B cell (primary cell): ENCODE results near the gene DLG3. TPM values are rescaled to one million over a fixed set of nuclear protein-coding genes. Genes with fewer than 3 reads are reported as not detected.
"Not testable (repeated sequence)": the region's sequence is repeated elsewhere in the genome, so short reads cannot be mapped to it uniquely, and the experiment has no call there.

Source experiments
- ATAC-seq: fragments of 200-7000 bp; cut with Tn5 transposase; one replicate; pipeline ENCODE4 v1.10.0; 2021; ENCODE audit warnings: low read depth, mild to moderate bottlenecking, moderate number of reproducible peaks, moderate library complexity
- CTCF ChIA-PET: fragments of 350-600 bp; sonication (Branson Sonifier 250); formaldehyde crosslinking; loops from one replicate; lab custom pipeline; 2021; ENCODE audit warnings: antibody characterized with exemption, inconsistent platforms; lab: Charles Lee
- POLR2A ChIA-PET: fragments of 350-600 bp; sonication (Branson Sonifier 250); formaldehyde crosslinking; loops from one replicate; lab custom pipeline; 2021; ENCODE audit warnings: antibody characterized with exemption; lab: Charles Lee
- DNase-seq: peaks from one replicate; pipeline ENCODE4 v3.0.0; 2013
- H2AFZ ChIP-seq: 2 replicates; pipeline ENCODE4 v1.6.1; 2012; ENCODE audit warnings: mild to moderate bottlenecking, low read depth, low read length; ENCODE audit not compliant: insufficient read depth, poor library complexity, severe bottlenecking
- H3K27ac ChIP-seq, 2 donors: 1 replicate in 1 of 2; 2 replicates in 1 of 2; pipeline ENCODE4 v1.5.1; 2012 to 2013; ENCODE audit warnings: low read length in 2 of 2, mild to moderate bottlenecking in 2 of 2, moderate library complexity in 1 of 2
- H3K27me3 ChIP-seq, 4 experiments: fragments of 200-600 bp in 1 of 4; sonication (generic) in 1 of 4; replicated peaks in 1 of 4; 1 replicate in 2 of 4; 2 replicates in 2 of 4; pipeline versions ENCODE4 v1.6.1 to v1.7.0; 2013 to 2016; ENCODE audit warnings: low read length in 3 of 4, mild to moderate bottlenecking in 2 of 4, mixed read lengths in 1 of 4, moderate library complexity in 1 of 4; ENCODE audit not compliant: insufficient read depth in 4 of 4, control insufficient read depth in 3 of 4; ENCODE audit errors: control extremely low read depth in 1 of 4
- H3K36me3 ChIP-seq, 2 experiments: replicated peaks in 1 of 2; 1 replicate in 1 of 2; 2 replicates in 1 of 2; pipeline versions ENCODE4 v1.6.1 to v1.7.1; 2013; ENCODE audit warnings: low read length in 1 of 2; ENCODE audit not compliant: insufficient read depth in 2 of 2, control insufficient read depth in 1 of 2; ENCODE audit errors: control extremely low read depth in 1 of 2, extremely low read depth in 1 of 2
- H3K4me1 ChIP-seq, 2 donors: fragments of 200-600 bp in 1 of 2; sonication (generic) in 1 of 2; 1 replicate in 1 of 2; 2 replicates in 1 of 2; pipeline versions ENCODE4 v1.5.1 to v1.6.1; 2013 to 2017; ENCODE audit warnings: low read length in 2 of 2; ENCODE audit not compliant: control insufficient read depth in 2 of 2, insufficient read depth in 2 of 2
- H3K4me2 ChIP-seq: replicated peaks from 2 replicates; pipeline ENCODE3; 2012; ENCODE audit warnings: mild to moderate bottlenecking, low read depth, low read length; ENCODE audit not compliant: poor library complexity, severe bottlenecking
- H3K4me3 ChIP-seq, 5 experiments: fragments of 200-600 bp in 1 of 5; sonication (generic) in 1 of 5; 1 replicate in 3 of 5; 2 replicates in 2 of 5; pipeline versions ENCODE4 v1.5.1 to v1.7.0; 2011 to 2016; ENCODE audit warnings: low read length in 4 of 5, mild to moderate bottlenecking in 4 of 5, low read depth in 2 of 5, control low read depth in 1 of 5, moderate library complexity in 1 of 5; ENCODE audit not compliant: insufficient read depth in 1 of 5; ENCODE audit errors: control extremely low read depth in 1 of 5, extremely low read depth in 1 of 5
- H3K79me2 ChIP-seq: fragments of 200-600 bp; sonication (generic); one replicate; pipeline ENCODE4 v1.6.0; 2016; ENCODE audit warnings: low read length; ENCODE audit not compliant: control insufficient read depth, insufficient read depth
- H3K9ac ChIP-seq: fragments of 200-600 bp; sonication (generic); 2 replicates; pipeline ENCODE4 v1.6.1; 2017; ENCODE audit warnings: mild to moderate bottlenecking, low read length, moderate library complexity
- H3K9me3 ChIP-seq, 3 donors: one replicate each; pipeline versions ENCODE4 v1.6.1 to v1.7.1; 2013; ENCODE audit warnings: low read length in 2 of 3; ENCODE audit not compliant: control insufficient read depth in 2 of 3, insufficient read depth in 1 of 3; ENCODE audit errors: control extremely low read depth in 1 of 3
- H4K20me1 ChIP-seq: 2 replicates; pipeline ENCODE4 v1.6.0; 2012; ENCODE audit warnings: mild to moderate bottlenecking, low read length; ENCODE audit not compliant: insufficient read depth, control insufficient read depth, poor library complexity, severe bottlenecking
- H3K27ac Mint-ChIP-seq: one replicate; pipeline ENCODE4 v1.8.0; 2021; ENCODE audit warnings: mixed read lengths
- H3K27me3 Mint-ChIP-seq: one replicate; pipeline ENCODE4 v1.8.0; 2021; ENCODE audit warnings: mixed read lengths
- H3K4me1 Mint-ChIP-seq: one replicate; pipeline ENCODE4 v1.8.0; 2021; ENCODE audit warnings: mixed read lengths
- H3K4me3 Mint-ChIP-seq: one replicate; pipeline ENCODE4 v1.8.0; 2021; ENCODE audit warnings: mixed read lengths
- H3K9me3 Mint-ChIP-seq: one replicate; pipeline ENCODE4 v1.8.0; 2022; ENCODE audit warnings: mixed read lengths; ENCODE audit not compliant: insufficient read depth
- EZH2 ChIP-seq: IDR thresholded peaks from 2 replicates; pipeline ENCODE4 v1.6.1; 2012; ENCODE audit warnings: borderline replicate concordance, low read depth, mild to moderate bottlenecking, moderate library complexity, low read length; ENCODE audit not compliant: insufficient read depth, poor library complexity, severe bottlenecking
- WGBS: methylation state at CpG from one replicate; pipeline ENCODE4 v1.1.5; 2013; ENCODE audit warnings: missing lambda C conversion rate; ENCODE audit not compliant: insufficient coverage; 5-methylcytosine and 5-hydroxymethylcytosine counted together
- intact Hi-C: fragments of 100-400 bp; cut with micrococcal nuclease; formaldehyde crosslinking; loops from one replicate; pipeline ENCODE4 v1.10.0; 2022
- polyA plus RNA-seq: library from polyadenylated mRNA; depleted of rRNA; stranded (reverse); fragments of >200 nt; gene quantifications from 2 replicates; pipeline ENCODE4 v1.2.3, GENCODE V29; 2012
- total RNA-seq, 2 donors: library from RNA; stranded (reverse); fragments of 120-200 nt in 1 of 2; gene quantifications; 1 replicate in 1 of 2; 2 replicates in 1 of 2; pipeline versions ENCODE4 v1.2.3 to v1.2.4, GENCODE V29; 2013 to 2022
- TF ChIP-seq, protein P1 (sequence below): fragments of 200-600 bp; IDR thresholded peaks from one replicate; pipeline ENCODE4 v1.8.0; 2022; ENCODE audit warnings: antibody characterized with exemption, mild to moderate bottlenecking

DLG3 gene
- total and polyA plus RNA-seq, 2 donors (not counting 1 experiment from before 2014, with no cell fraction given): 1.5 to 6.9 TPM

DNA sequence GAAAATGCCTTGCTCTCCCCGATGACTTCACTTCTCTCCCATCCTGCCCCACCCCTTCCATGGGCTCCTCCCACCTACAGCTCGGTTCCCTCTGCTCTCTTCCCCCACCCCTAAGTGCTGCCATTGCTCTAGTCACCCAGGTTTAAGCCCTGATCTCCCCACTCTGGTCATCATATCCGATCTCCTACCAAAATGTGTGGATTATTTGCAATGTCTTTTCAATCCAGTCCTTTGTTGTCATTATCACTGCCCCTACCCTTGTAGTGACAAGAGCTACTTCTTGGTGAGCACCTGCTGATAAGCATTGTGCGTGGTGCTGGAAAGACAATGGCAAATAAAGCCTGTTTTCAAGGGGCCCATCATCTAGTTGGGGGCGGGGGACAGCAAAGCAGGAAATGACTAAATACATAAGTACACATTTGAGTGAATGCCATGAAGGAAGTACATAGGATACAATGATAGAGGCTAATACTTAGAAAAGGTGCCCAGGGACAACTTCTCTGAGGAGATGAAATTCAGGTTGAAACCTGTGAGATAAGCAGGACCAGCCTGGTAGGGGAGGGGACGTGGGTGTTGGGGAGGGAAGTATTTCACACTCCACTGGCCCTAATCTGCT, 63.8 kb downstream of the DLG3 start:
- Histone ChIP-seq H4K20me1 (no peaks in the 10 kb centered on the region), H3K9me3 (no peaks in the 10 kb centered on the region), H3K36me3 (no peaks in the 10 kb centered on the region), H2AFZ (no peak overlapping the region), H3K27ac (no peak overlapping the region), H3K27me3 (no peaks in the 10 kb centered on the region), H3K4me2 (no peak overlapping the region), H3K4me3 (no peak overlapping the region), H3K9ac (no peak overlapping the region), H3K4me1 (no peaks in the 10 kb centered on the region), H3K79me2 (no peaks in the 10 kb centered on the region)
- no peak for DNase-seq
- ATAC-seq: no peak
- CTCF ChIA-PET: no interaction called here
- Mint-ChIP-seq H3K4me1 (peaks cover 8% of the 10 kb centered on the region), H3K27me3 (no peaks in the 10 kb centered on the region), H3K4me3 (no peak overlapping the region), H3K27ac (no peak overlapping the region), H3K9me3 (no peaks in the 10 kb centered on the region)
- POLR2A ChIA-PET: no interaction called here
- intact Hi-C loops: no loop called here
- WGBS: 43% methylated on average over 1 of the region's 6 CpGs
- TF ChIP-seq, protein P1, sequence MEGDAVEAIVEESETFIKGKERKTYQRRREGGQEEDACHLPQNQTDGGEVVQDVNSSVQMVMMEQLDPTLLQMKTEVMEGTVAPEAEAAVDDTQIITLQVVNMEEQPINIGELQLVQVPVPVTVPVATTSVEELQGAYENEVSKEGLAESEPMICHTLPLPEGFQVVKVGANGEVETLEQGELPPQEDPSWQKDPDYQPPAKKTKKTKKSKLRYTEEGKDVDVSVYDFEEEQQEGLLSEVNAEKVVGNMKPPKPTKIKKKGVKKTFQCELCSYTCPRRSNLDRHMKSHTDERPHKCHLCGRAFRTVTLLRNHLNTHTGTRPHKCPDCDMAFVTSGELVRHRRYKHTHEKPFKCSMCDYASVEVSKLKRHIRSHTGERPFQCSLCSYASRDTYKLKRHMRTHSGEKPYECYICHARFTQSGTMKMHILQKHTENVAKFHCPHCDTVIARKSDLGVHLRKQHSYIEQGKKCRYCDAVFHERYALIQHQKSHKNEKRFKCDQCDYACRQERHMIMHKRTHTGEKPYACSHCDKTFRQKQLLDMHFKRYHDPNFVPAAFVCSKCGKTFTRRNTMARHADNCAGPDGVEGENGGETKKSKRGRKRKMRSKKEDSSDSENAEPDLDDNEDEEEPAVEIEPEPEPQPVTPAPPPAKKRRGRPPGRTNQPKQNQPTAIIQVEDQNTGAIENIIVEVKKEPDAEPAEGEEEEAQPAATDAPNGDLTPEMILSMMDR: no peak
- TF ChIP-seq EZH2: no peak

DNA sequence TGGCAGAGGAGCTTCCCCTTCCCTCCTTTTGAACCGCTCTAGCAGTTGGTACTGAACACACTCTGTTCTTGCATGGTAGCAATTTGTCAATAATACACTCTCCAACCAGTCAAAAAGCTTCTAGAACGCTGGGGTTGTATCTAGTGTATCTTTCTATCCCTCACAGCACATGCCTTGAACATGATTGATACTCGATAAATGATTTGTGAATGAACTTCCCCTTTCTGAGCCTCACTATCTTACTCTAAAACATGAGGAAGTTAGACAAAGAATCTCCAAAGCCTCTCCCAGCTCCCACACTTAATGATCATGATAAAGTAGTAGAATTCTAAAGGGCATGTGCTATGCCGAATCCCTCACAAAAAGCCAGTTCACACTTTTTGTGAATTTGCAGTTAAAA, 64.4 kb downstream of the DLG3 start:
- Histone ChIP-seq H3K4me1 (no peaks in the 10 kb centered on the region), H3K4me3 (no peak overlapping the region), H2AFZ (no peak overlapping the region), H3K4me2 (no peak overlapping the region), H3K9ac (no peak overlapping the region), H3K27me3 (no peaks in the 10 kb centered on the region), H3K36me3 (no peaks in the 10 kb centered on the region), H4K20me1 (no peaks in the 10 kb centered on the region), H3K9me3 (no peaks in the 10 kb centered on the region), H3K27ac (no peak overlapping the region), H3K79me2 (no peaks in the 10 kb centered on the region)
- ChIA-PET POLR2A (no interaction called here), CTCF (no interaction called here)
- ATAC-seq (no peak), DNase-seq (no peak)
- Mint-ChIP-seq H3K9me3 (no peaks in the 10 kb centered on the region), H3K4me1 (peaks cover 8% of the 10 kb centered on the region), H3K27me3 (no peaks in the 10 kb centered on the region), H3K27ac (no peak overlapping the region), H3K4me3 (no peak overlapping the region)
- no peak for TF ChIP-seq EZH2
- TF ChIP-seq, protein P1: no peak
- WGBS: no CpG with 5 or more reads among the region's 4 CpGs
- intact Hi-C loops: no loop called here

DNA sequence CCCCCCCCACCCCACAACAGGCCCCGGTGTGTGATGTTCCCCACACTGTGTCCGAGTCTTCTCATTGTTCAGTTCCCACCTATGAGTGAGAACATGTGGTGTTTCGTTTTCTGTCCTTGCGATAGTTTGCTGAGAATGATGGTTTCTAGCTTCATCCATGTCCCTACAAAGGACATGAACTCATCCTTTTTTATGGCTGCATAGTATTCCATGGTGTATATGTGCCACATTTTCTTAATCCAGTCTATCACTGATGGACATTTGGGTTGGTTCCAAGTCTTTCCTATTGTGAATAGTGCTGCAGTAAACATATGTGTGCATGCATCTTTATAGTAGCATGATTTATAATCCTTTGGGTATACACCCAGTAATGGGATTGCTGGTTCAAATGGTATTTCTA, 70.6 kb downstream of the DLG3 start:
- H3K79me2 ChIP-seq, H3K4me2 ChIP-seq, H4K20me1 ChIP-seq, H3K9ac ChIP-seq, H3K9me3 ChIP-seq, H3K9me3 Mint-ChIP-seq, H2AFZ ChIP-seq, intact Hi-C loops, POLR2A ChIA-PET, H3K4me1 Mint-ChIP-seq, H3K36me3 ChIP-seq, H3K4me1 ChIP-seq, H3K4me3 Mint-ChIP-seq, H3K4me3 ChIP-seq, H3K27ac ChIP-seq, CTCF ChIA-PET, H3K27ac Mint-ChIP-seq, H3K27me3 ChIP-seq, DNase-seq, H3K27me3 Mint-ChIP-seq, ATAC-seq: not testable (repeated sequence)
- WGBS: no CpG with 5 or more reads among the region's 4 CpGs
